Measurements from ENCODE around the gene MPRIP. TPM values are rescaled to one million over a fixed set of nuclear protein-coding genes. Genes with fewer than 3 reads are reported as not detected.

MPRIP gene
- total RNA-seq, 4 donors from 2014 or later = 141 to 305 (median 291) TPM

DNA sequence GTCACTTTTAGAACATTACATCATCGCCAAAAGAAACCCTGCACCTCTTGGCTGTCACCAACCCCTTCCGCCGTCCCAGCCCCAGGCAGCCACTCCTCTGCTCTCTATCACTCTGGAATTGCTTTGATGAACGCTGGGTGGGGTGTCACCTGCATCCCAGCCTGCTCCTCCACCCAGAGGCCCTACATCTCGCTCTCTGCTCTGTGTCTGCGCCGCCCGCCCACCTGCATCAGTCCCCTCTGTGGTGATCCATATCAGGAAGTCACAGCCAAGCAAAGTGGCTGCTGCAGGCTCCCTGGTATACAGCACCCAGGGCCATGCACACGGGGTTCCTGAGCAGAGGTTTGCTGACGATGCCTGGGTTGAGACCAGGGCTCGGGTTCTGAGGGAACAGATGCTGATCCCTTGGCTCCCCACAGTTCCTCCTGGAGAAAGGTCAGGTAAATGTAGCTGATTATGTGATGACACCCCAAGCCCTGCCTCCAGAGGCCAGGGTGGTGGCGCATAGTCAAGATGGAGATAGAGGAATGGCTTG lies 30.8 kb downstream of the MPRIP start:
- H3K27me3 ChIP-seq = no peaks in the 10 kb centered on the region
- no peak for DNase-seq
- H3K27ac ChIP-seq = no peak overlapping the region
- H3K4me1 ChIP-seq = peaks cover 0 to 73% (median 8%) of the 10 kb centered on the region in 4 donors
- TF ChIP-seq, protein P1, sequence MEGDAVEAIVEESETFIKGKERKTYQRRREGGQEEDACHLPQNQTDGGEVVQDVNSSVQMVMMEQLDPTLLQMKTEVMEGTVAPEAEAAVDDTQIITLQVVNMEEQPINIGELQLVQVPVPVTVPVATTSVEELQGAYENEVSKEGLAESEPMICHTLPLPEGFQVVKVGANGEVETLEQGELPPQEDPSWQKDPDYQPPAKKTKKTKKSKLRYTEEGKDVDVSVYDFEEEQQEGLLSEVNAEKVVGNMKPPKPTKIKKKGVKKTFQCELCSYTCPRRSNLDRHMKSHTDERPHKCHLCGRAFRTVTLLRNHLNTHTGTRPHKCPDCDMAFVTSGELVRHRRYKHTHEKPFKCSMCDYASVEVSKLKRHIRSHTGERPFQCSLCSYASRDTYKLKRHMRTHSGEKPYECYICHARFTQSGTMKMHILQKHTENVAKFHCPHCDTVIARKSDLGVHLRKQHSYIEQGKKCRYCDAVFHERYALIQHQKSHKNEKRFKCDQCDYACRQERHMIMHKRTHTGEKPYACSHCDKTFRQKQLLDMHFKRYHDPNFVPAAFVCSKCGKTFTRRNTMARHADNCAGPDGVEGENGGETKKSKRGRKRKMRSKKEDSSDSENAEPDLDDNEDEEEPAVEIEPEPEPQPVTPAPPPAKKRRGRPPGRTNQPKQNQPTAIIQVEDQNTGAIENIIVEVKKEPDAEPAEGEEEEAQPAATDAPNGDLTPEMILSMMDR (IDR thresholded peaks at IDR 0.05) = no peak
- TF ChIP-seq POLR2A (IDR thresholded peaks at IDR 0.05) = no peak
- H3K4me3 ChIP-seq = no peak overlapping the region
- no peaks in the 10 kb centered on the region for H3K9me3 ChIP-seq
- H3K36me3 ChIP-seq = peaks cover 0 to 22% (median 0%) of the 10 kb centered on the region in 3 donors

DNA sequence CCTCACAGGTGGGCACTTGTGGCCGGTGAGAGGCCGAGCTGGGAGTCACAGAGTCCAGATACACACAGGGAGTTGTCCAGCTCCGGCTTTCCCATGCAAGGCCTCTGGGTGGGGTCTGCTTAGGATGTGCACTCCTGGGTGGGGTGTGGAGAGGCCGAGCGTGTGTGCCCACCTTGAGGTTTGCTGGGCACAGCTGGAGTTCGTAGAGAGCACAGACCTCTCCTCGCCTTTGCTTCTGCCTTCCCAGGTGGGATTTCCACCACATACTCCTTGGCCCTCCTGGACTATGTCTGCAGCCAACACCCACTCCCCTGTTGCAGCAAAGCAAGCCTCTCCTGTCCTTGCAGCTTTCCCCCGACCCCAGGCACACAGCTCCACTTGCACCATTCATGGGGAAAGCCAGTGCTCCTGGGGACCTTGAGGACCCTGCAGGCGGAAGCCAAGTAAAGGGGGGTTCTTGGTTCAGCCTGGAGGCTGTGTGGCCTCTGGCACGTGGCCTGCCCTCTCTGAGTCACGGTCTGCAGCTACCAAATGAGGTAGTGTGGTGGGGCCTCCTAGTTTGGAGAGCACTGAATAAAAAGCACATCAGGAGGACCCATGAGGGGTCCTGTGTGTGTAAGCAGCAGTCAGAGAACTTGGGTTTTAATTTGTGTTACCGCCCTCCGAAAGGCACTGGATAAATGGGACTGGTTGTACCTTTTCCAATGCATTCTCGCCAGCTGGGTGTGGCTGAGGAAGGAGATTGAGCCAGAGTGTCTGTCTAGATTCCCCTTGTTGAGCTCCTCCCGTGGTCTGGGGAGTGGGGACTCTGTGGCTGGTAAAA lies 31.5 kb downstream of the MPRIP start:
- Histone ChIP-seq H3K27me3 (no peaks in the 10 kb centered on the region), H3K9me3 (no peaks in the 10 kb centered on the region), H3K4me1 (peaks cover 0 to 80% (median 8%) of the 10 kb centered on the region in 4 donors), H3K36me3 (peaks cover 0 to 26% (median 0%) of the 10 kb centered on the region in 3 donors), H3K4me3 (no peak overlapping the region), H3K27ac (no peak overlapping the region)
- DNase-seq = peak in 2 of 3 donors; percentile 34 to 42
- TF ChIP-seq, protein P1 (IDR thresholded peaks at IDR 0.05) = no peak
- TF ChIP-seq POLR2A (IDR thresholded peaks at IDR 0.05) = no peak

DNA sequence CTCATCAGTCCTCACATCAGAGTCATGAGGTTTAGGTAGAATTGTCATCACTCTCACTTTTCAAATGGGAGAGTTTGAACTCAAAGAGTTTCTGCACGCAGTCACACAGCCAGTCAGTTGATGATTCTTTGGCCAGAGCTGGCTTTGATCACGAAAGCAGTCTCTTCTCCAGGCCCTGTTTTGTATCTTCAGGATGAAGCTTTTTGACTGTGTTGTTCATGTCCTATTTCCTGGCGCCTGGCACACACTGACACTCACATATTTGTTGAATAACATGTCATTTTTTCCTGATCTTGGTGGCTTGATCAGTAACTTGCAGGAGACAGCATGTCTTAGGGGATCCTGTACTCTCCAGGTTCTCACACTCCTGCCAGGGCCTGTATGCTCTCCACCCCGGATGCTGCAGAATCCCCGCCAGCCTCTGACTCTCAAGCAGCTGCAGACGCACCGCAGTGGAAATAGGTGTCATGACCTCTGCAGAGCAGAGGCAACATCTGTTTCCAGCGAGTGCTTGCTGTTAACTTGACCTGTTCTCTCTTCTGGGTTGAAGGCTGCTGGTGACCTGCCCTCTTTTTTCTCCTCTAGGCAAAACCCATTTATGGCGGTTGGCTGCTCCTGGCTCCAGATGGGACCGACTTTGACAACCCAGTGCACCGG lies 33.0 kb downstream of the MPRIP start:
- Histone ChIP-seq H3K9me3 (no peaks in the 10 kb centered on the region), H3K27ac (peak overlapping the region in 2 of 4 donors; percentile 12 to 37), H3K36me3 (peaks cover 0 to 26% (median 0%) of the 10 kb centered on the region in 3 donors), H3K4me3 (no peak overlapping the region), H3K27me3 (no peaks in the 10 kb centered on the region), H3K4me1 (peaks cover 0 to 93% (median 8%) of the 10 kb centered on the region in 4 donors)
- TF ChIP-seq, protein P1 (IDR thresholded peaks at IDR 0.05) = no peak
- no peak for TF ChIP-seq POLR2A (IDR thresholded peaks at IDR 0.05)
- peak in 2 of 3 donors; percentile 29 to 48 for DNase-seq

DNA sequence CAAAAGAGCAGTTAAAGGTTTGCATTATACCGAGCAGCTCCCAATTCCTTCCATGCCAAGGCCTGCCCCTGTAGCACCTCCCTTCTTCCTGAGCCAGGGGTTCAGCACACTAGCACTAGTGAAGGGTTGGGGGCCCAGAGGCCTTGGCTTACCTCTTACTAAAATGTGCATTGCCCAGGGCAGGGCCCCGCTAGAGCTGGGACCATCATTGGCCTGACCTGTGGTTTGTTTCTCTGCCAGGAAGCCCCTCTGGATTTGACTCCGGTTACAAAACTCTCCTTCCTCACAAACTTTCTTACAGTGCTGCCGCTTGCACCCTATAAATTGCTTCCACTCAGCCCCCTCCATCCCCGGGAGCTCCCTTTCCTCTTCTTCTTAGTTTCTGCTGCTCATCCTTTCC lies 33.8 kb downstream of the MPRIP start:
- no peaks in the 10 kb centered on the region for H3K27me3 ChIP-seq
- TF ChIP-seq POLR2A (IDR thresholded peaks at IDR 0.05) = no peak
- TF ChIP-seq, protein P1 (IDR thresholded peaks at IDR 0.05) = no peak
- H3K4me3 ChIP-seq = no peak overlapping the region
- peak in 1 of 3 donors; percentile 11 for DNase-seq
- no peaks in the 10 kb centered on the region for H3K9me3 ChIP-seq
- H3K36me3 ChIP-seq = peaks cover 0 to 26% (median 0%) of the 10 kb centered on the region in 3 donors
- peaks cover 0 to 91% (median 8%) of the 10 kb centered on the region in 4 donors for H3K4me1 ChIP-seq
- peak overlapping the region in 1 of 4 donors; percentile 37 for H3K27ac ChIP-seq

DNA sequence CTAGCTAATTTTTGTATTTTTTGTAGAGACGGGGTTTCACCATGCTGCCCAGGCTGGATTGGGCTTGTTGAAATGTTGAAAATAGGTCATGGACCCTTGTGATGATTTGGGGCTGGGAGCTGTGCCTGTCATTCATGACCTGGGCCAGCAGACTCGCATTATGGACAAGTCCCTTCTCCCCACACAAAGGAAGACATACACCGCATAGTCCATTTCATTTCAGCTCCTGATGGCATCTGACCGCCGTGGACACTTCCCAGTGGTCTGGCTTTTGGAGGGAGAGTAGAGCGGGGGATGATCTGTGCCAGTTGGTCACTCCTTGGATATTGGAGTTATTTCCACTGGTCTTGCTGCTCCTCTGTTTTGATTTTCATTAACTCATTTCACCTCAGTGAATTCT lies 34.8 kb downstream of the MPRIP start:
- Histone ChIP-seq H3K36me3 (peaks cover 0 to 26% (median 0%) of the 10 kb centered on the region in 3 donors), H3K9me3 (no peaks in the 10 kb centered on the region), H3K27ac (peak overlapping the region in 1 of 4 donors; percentile 0), H3K4me3 (no peak overlapping the region), H3K27me3 (no peaks in the 10 kb centered on the region), H3K4me1 (peaks cover 0 to 85% (median 7%) of the 10 kb centered on the region in 4 donors)
- peak in 1 of 3 donors; percentile 24 for DNase-seq
- TF ChIP-seq POLR2A (IDR thresholded peaks at IDR 0.05) = no peak
- TF ChIP-seq, protein P1 (IDR thresholded peaks at IDR 0.05) = no peak

Measured in Peyer's patch (tissue), 4 donors.